Natural killer cell (primary cell): Measurements from ENCODE around the gene INTS3. TPM values are rescaled to one million over a fixed set of nuclear protein-coding genes. Genes with fewer than 3 reads are reported as not detected.

Experiments used
- ATAC-seq, 3 donors: fragments of 150-1000 bp in 2 of 3; fragments of 200-7000 bp in 1 of 3; cut with Tn5 transposase; 1 replicate in 1 of 3; 2 replicates in 2 of 3; pipeline ENCODE4 v1.10.0; 2021; ENCODE audit warnings: mild to moderate bottlenecking in 2 of 3, moderate library complexity in 2 of 3
- DNase-seq, 2 donors: peaks; one replicate each; pipeline versions ENCODE4 v3.0.0 to v3.0.0-alpha.2; 2013 to 2021; ENCODE audit warnings: mixed read lengths in 1 of 2
- H3K27ac ChIP-seq: one replicate; pipeline ENCODE4 v1.5.1; 2013; ENCODE audit warnings: mild to moderate bottlenecking, low read length
- H3K27me3 ChIP-seq: one replicate; pipeline ENCODE4 v1.6.1; 2013; ENCODE audit warnings: low read length; ENCODE audit not compliant: control insufficient read depth, insufficient read depth
- H3K36me3 ChIP-seq: one replicate; pipeline ENCODE4 v1.6.1; 2013; ENCODE audit warnings: low read length; ENCODE audit not compliant: control insufficient read depth, insufficient read depth
- H3K4me1 ChIP-seq: one replicate; pipeline ENCODE4 v1.6.1; 2013; ENCODE audit warnings: low read length; ENCODE audit not compliant: control insufficient read depth, insufficient read depth
- H3K4me3 ChIP-seq: one replicate; pipeline ENCODE4 v1.5.1; 2013; ENCODE audit warnings: low read length
- H3K9me3 ChIP-seq: one replicate; pipeline ENCODE4 v1.6.1; 2013; ENCODE audit warnings: low read length; ENCODE audit not compliant: control insufficient read depth, insufficient read depth
- H3K27ac Mint-ChIP-seq, 2 donors: one replicate each; pipeline ENCODE4 v1.8.0; 2022; ENCODE audit warnings: mild to moderate bottlenecking in 2 of 2, mixed read lengths in 2 of 2, moderate library complexity in 1 of 2
- H3K27me3 Mint-ChIP-seq, 2 donors: one replicate each; pipeline ENCODE4 v1.8.0; 2022; ENCODE audit warnings: low read depth in 2 of 2, mixed read lengths in 2 of 2
- H3K36me3 Mint-ChIP-seq: one replicate; pipeline ENCODE4 v1.8.0; 2022; ENCODE audit warnings: mixed read lengths
- H3K4me1 Mint-ChIP-seq, 2 donors: one replicate each; pipeline ENCODE4 v1.8.0; 2022; ENCODE audit warnings: mixed read lengths in 2 of 2
- H3K4me3 Mint-ChIP-seq: one replicate; pipeline ENCODE4 v1.8.0; 2022; ENCODE audit warnings: mild to moderate bottlenecking, moderate library complexity, mixed read lengths
- H3K9me3 Mint-ChIP-seq, 2 donors: one replicate each; pipeline ENCODE4 v1.8.0; 2022; ENCODE audit warnings: mixed read lengths in 2 of 2
- WGBS: methylation state at CpG from one replicate; pipeline ENCODE4 v1.1.7; 2013; ENCODE audit warnings: missing lambda C conversion rate; ENCODE audit not compliant: insufficient coverage; 5-methylcytosine and 5-hydroxymethylcytosine counted together
- intact Hi-C: fragments of 100-400 bp; cut with micrococcal nuclease; formaldehyde crosslinking; loops from one replicate; pipeline ENCODE4 v1.14.2; 2022
- total RNA-seq, 4 donors: library from RNA; stranded (reverse); fragments of 120-200 nt in 1 of 4; gene quantifications; one replicate each; pipeline versions ENCODE4 v1.2.3 to v1.2.4, GENCODE V29; 2013 to 2022
- TF ChIP-seq, protein P1 (sequence below): fragments of 200-600 bp; IDR thresholded peaks from one replicate; pipeline ENCODE4 v1.8.0; 2022; ENCODE audit warnings: antibody characterized with exemption

Gene INTS3
- total RNA-seq, 3 donors from 2014 or later (not counting 1 experiment from before 2014, with no cell fraction given) = 44.3 to 55.3 (median 44.5) TPM

DNA sequence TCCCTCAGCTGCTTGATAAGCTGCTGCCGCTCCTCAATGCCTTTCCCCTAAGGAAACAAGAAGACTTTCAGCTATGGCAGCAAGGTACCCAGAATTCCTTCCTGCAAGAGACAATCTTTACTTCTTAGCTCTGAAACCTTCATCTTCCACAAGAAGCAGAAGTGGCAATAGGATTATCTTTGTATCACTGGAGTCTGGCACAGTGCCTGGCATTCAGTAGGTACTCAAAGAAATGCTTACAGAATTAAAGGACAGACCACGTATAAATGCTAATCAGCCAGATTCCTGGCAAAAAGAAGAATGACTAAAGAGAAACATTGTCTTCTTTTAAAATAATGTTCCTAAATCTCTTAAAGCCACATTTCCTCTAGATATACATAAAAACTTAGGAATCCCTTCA, 91.0 kb downstream of the INTS3 start:
- intact Hi-C loops = no loop called here
- ATAC-seq (no peak), DNase-seq (no peak)
- Mint-ChIP-seq H3K27me3 (no peaks in the 10 kb centered on the region), H3K4me3 (no peak overlapping the region), H3K36me3 (peaks cover 21% of the 10 kb centered on the region), H3K9me3 (no peaks in the 10 kb centered on the region), H3K27ac (no peak overlapping the region), H3K4me1 (no peaks in the 10 kb centered on the region)
- no peak overlapping the region for H3K4me3 ChIP-seq
- 100% methylated on average over 2 of the region's 2 CpGs for WGBS
- peaks cover 46% of the 10 kb centered on the region for H3K36me3 ChIP-seq
- H3K27ac ChIP-seq = no peak overlapping the region
- H3K4me1 ChIP-seq = no peaks in the 10 kb centered on the region
- TF ChIP-seq, protein P1, sequence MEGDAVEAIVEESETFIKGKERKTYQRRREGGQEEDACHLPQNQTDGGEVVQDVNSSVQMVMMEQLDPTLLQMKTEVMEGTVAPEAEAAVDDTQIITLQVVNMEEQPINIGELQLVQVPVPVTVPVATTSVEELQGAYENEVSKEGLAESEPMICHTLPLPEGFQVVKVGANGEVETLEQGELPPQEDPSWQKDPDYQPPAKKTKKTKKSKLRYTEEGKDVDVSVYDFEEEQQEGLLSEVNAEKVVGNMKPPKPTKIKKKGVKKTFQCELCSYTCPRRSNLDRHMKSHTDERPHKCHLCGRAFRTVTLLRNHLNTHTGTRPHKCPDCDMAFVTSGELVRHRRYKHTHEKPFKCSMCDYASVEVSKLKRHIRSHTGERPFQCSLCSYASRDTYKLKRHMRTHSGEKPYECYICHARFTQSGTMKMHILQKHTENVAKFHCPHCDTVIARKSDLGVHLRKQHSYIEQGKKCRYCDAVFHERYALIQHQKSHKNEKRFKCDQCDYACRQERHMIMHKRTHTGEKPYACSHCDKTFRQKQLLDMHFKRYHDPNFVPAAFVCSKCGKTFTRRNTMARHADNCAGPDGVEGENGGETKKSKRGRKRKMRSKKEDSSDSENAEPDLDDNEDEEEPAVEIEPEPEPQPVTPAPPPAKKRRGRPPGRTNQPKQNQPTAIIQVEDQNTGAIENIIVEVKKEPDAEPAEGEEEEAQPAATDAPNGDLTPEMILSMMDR = no peak
- H3K27me3 ChIP-seq = no peaks in the 10 kb centered on the region
- no peaks in the 10 kb centered on the region for H3K9me3 ChIP-seq

Other genes with a start within 250 kb of the INTS3 start
- gene S100A6, start 192.1 kb upstream of the INTS3 start, total RNA-seq = 100 to 1,000 TPM; 174 to 261 (median 245) TPM
- gene S100A5, start 187.1 kb upstream of the INTS3 start, total RNA-seq = not detected
- 100 to 1,000 TPM; 509 to 689 (median 597) TPM for gene S100A4, start 182.2 kb upstream of the INTS3 start, total RNA-seq
- not detected for gene S100A3, start 178.8 kb upstream of the INTS3 start, total RNA-seq
- not detected for gene S100A2, start 162.2 kb upstream of the INTS3 start, total RNA-seq
- gene S100A16, start 114.9 kb upstream of the INTS3 start, total RNA-seq = not detected
- gene S100A14, start 111.7 kb upstream of the INTS3 start, total RNA-seq = not detected
- gene S100A13, start 100.5 kb upstream of the INTS3 start, total RNA-seq = 1 to 10 TPM; 4.0 to 5.8 (median 4.1) TPM
- not detected for gene S100A1, start 99.6 kb upstream of the INTS3 start, total RNA-seq
- gene CHTOP, start 94.0 kb upstream of the INTS3 start, total RNA-seq = 100 to 1,000 TPM in 2 of 3 donors, 10 to 100 TPM in 1; 94.7 to 110 (median 106) TPM
- 10 to 100 TPM; 21.0 to 25.5 (median 23.5) TPM for gene SNAPIN, start 69.3 kb upstream of the INTS3 start, total RNA-seq
- gene ILF2, start 57.1 kb upstream of the INTS3 start, total RNA-seq = 100 to 1,000 TPM in 2 of 3 donors, 10 to 100 TPM in 1; 97.6 to 134 (median 110) TPM
- not detected for gene NPR1, start 49.4 kb upstream of the INTS3 start, total RNA-seq
- gene SLC27A3, start 47.4 kb downstream of the INTS3 start, total RNA-seq = 100 to 1,000 TPM in 1 of 3 donors, 10 to 100 TPM in 2; 65.3 to 107 (median 89.8) TPM
- 10 to 100 TPM; 68.1 to 91.3 (median 75.5) TPM for gene GATAD2B, start 194.9 kb downstream of the INTS3 start, total RNA-seq
- gene DENND4B, start 218.7 kb downstream of the INTS3 start, total RNA-seq = 100 to 1,000 TPM; 244 to 322 (median 291) TPM
- 100 to 1,000 TPM; 144 to 166 (median 154) TPM for gene CRTC2, start 230.6 kb downstream of the INTS3 start, total RNA-seq
- gene SLC39A1, start 235.5 kb downstream of the INTS3 start, total RNA-seq = 10 to 100 TPM; 20.7 to 21.5 (median 21.2) TPM
- gene CREB3L4, start 239.9 kb downstream of the INTS3 start, total RNA-seq = 10 to 100 TPM; 10.8 to 16.8 (median 10.9) TPM
- gene JTB, start 249.6 kb downstream of the INTS3 start, total RNA-seq = 100 to 1,000 TPM in 2 of 3 donors, 10 to 100 TPM in 1; 96.9 to 107 (median 101) TPM